Hepatocyte (in vitro differentiated cells): ENCODE measurements around the gene ARHGAP25.

Experiments
- CTCF ChIP-seq: fragments of 200-600 bp; sonication (generic); IDR thresholded peaks from 2 replicates; pipeline ENCODE4 v1.5.1; 2016; ENCODE audit warnings: antibody characterized with exemption, mild to moderate bottlenecking; ENCODE audit not compliant: poor library complexity
- EZH2phosphoT487 ChIP-seq: fragments of 200-600 bp; sonication (generic); IDR thresholded peaks from one replicate; pipeline ENCODE4 v1.6.1; 2018; ENCODE audit warnings: antibody characterized with exemption, mild to moderate bottlenecking, low read depth, moderate library complexity; ENCODE audit not compliant: unreplicated experiment, severe bottlenecking

GRCh38 chr2:68686178-68686577 is 48.4 kb upstream of the ARHGAP25 start:
- no peak for TF ChIP-seq CTCF
- no peak for TF ChIP-seq EZH2phosphoT487
